Heart right ventricle (tissue), 16 donors: ENCODE results near the gene CEP72. TPM values are rescaled to one million over a fixed set of nuclear protein-coding genes. Genes with fewer than 3 reads are reported as not detected.

Source experiments
- ATAC-seq, 8 donors: fragments of 200-7000 bp; cut with Tn5 transposase; one replicate each; pipeline ENCODE4 v1.9.1; 2020; ENCODE audit warnings: mild to moderate bottlenecking in 8 of 8, moderate library complexity in 8 of 8, moderate number of reproducible peaks in 1 of 8
- DNase-seq, 2 donors: peaks; one replicate each; pipeline ENCODE4 v3.0.0-alpha.2; 2020
- H3K27ac ChIP-seq, 10 donors: fragments of 200-600 bp; sonication (generic) in 2 of 10; one replicate each; pipeline versions ENCODE4 v1.5.0 to v1.8.0; 2020 to 2022; ENCODE audit warnings: mild to moderate bottlenecking in 3 of 10
- H3K27me3 ChIP-seq, 7 donors: fragments of 200-600 bp; one replicate each; pipeline ENCODE4 v1.8.0; 2021 to 2022; ENCODE audit warnings: mild to moderate bottlenecking in 2 of 7
- H3K36me3 ChIP-seq, 9 donors: fragments of 200-600 bp; sonication (generic) in 1 of 9; one replicate each; pipeline versions ENCODE4 v1.5.0 to v1.8.0; 2020 to 2022; ENCODE audit warnings: mild to moderate bottlenecking in 2 of 9
- H3K4me1 ChIP-seq, 9 donors: fragments of 200-600 bp; sonication (generic) in 1 of 9; one replicate each; pipeline versions ENCODE4 v1.5.0 to v1.8.0; 2020 to 2022; ENCODE audit warnings: mild to moderate bottlenecking in 4 of 9
- H3K4me3 ChIP-seq, 10 donors: fragments of 200-600 bp; sonication (generic) in 2 of 10; one replicate each; pipeline versions ENCODE4 v1.5.0 to v1.8.0; 2020 to 2022; ENCODE audit warnings: mild to moderate bottlenecking in 7 of 10, moderate library complexity in 2 of 10
- H3K9me3 ChIP-seq, 11 donors: fragments of 200-600 bp in 10 of 11; sonication (generic) in 2 of 11; one replicate each; pipeline versions ENCODE4 v1.5.0 to v1.8.0; 2013 to 2022; ENCODE audit warnings: mild to moderate bottlenecking in 2 of 11, control low read depth in 1 of 11, moderate library complexity in 1 of 11
- WGBS, 2 donors: extraction: QIAGEN DNeasy Blood & Tissue Kit; methylation state at CpG; one replicate each; pipeline ENCODE4 v1.1.7; 2013; ENCODE audit warnings: inconsistent platforms in 1 of 2; 5-methylcytosine and 5-hydroxymethylcytosine counted together
- intact Hi-C, 10 donors: fragments of 100-400 bp; cut with DNase I; formaldehyde crosslinking; loops; one replicate each; pipeline versions ENCODE4 v1.11.1 to v1.14.2; 2022
- polyA plus RNA-seq, 2 donors: library from polyadenylated mRNA; stranded (reverse); fragments of 200-250 nt; gene quantifications; one replicate each; pipeline ENCODE4 v1.2.3, GENCODE V29; 2013
- total RNA-seq, 10 donors: library from RNA; stranded (reverse); fragmentation: NEBNext Ultra II Directional in 3 of 10; extraction: Animal tissue kit (Norgen Biotek cat#: 25700) in 3 of 10; gene quantifications; one replicate each; pipeline versions ENCODE4 v1.2.1 to v1.2.4, GENCODE V29; 2021 to 2023
- TF ChIP-seq, protein P1 (sequence below), 9 donors: fragments of 200-600 bp; sonication (generic) in 2 of 9; IDR thresholded peaks; one replicate each; pipeline versions ENCODE4 v1.5.0 to v1.8.0; 2021 to 2022; ENCODE audit warnings: antibody characterized with exemption in 9 of 9, mild to moderate bottlenecking in 5 of 9, moderate library complexity in 1 of 9
- donor health status: Arrhythmogenic right ventricular cardiomyopathy.
- donor health status: ischemic (EF 13 %, LVEDD 7.1; RV severe dilation, severe dysfunction).
- donor health status: healthy with polysubstance abuse.
- donor health status: DM: no; HTN: yes; CAD: no.
- donor health status: DM: no; HTN: no; CAD: no.
- donor health status: ischemic (EF 25% LVEDD 6.9; RV normal size, moderate dysfunction).
- donor health status: ischemic (EF 25% LVEDD 5.7; RV mildly dilated, moderate dysfunction).
- donor health status: healthy.
- donor health status: DM: yes; HTN: yes; CAD: no.
- donor health status: Ischemic cardiomyopathy.
- donor health status: ischemic (EF 35%, LVEDD 5.7; RV mildly dilated, moderate dysfunction).
- donor health status: nonischemic (EF 11% LVEDD 7.7; RV severe dilation, severe dysfunction).
- donor health status: DM: yes; HTN: yes; CAD: no.
- donor health status: PGD.
- donor health status: ischemic (EF 29% LVEDD 5.4; RV normal size, mild dysfunction).
- donor health status: nonischemic (EF 23%, LVEDD 6.1; RV moderate dilation, normal function).

Gene CEP72
- total and polyA plus RNA-seq, 12 donors, result 0.66 to 2.4 (median 1.4) TPM

DNA sequence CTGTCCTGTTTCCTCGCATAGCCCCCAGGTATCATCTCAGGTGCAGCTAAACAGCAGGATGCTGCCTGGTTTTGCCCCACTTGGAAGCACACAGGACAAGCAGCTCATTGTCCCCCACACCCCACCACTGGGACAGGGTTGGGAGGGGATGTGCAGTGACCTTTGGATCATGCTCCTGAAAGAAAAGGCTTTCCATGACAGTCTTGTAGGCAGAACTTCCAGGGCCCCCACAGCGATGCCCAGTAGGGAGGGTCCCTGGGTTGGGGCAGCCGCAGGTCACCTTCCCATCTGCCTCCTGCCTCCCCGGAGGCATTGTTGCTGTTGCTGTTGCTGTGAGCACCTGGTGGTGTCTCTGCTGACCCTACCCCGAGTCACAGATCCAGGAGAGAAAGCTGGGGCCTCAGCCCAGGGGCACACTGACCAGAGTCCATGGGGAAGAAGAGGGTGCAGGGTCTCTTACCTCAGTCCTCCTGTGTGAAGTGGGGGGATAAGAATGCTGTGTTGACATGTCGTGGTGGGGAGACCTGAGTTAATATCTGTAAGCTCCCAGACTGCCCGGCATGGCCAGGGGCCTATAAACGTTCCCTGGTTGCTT is 8.5 kb downstream of the CEP72 start:
- TF ChIP-seq, protein P1, sequence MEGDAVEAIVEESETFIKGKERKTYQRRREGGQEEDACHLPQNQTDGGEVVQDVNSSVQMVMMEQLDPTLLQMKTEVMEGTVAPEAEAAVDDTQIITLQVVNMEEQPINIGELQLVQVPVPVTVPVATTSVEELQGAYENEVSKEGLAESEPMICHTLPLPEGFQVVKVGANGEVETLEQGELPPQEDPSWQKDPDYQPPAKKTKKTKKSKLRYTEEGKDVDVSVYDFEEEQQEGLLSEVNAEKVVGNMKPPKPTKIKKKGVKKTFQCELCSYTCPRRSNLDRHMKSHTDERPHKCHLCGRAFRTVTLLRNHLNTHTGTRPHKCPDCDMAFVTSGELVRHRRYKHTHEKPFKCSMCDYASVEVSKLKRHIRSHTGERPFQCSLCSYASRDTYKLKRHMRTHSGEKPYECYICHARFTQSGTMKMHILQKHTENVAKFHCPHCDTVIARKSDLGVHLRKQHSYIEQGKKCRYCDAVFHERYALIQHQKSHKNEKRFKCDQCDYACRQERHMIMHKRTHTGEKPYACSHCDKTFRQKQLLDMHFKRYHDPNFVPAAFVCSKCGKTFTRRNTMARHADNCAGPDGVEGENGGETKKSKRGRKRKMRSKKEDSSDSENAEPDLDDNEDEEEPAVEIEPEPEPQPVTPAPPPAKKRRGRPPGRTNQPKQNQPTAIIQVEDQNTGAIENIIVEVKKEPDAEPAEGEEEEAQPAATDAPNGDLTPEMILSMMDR (IDR thresholded peaks at IDR 0.05), result no peak
- DNase-seq (no peak), ATAC-seq (no peak)
- Histone ChIP-seq H3K4me1 (no peaks in the 10 kb centered on the region), H3K36me3 (peaks cover 0 to 46% (median 6%) of the 10 kb centered on the region in 9 donors), H3K4me3 (no peak overlapping the region), H3K27ac (no peak overlapping the region), H3K27me3 (no peaks in the 10 kb centered on the region), H3K9me3 (peaks cover 0 to 1% (median 0%) of the 10 kb centered on the region in 11 donors)
- intact Hi-C loops, result no loop called here
- WGBS, 2 donors, result 97% methylated on average over 8 of the region's 8 CpGs

DNA sequence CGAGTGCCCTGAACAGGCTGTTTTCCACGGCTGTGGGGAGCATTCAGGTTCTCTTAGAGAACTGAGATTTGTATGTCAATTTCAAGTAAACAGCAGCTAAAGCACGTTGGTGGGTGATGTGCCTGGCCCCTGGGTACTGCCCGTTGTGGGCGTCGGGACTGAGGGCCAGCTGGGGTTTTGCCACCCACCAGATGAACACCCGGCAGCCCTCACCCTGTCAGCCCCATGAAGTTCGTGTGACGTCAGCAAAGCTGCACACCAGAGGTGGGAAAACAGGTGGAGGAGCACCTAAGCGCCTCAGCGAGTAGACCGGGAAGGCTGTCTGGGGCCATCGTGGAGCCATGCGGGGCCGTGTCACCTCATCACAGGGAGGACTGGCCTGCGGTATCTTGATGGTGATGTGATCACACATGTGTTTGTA is 9.2 kb downstream of the CEP72 start:
- ATAC-seq, result no peak

DNA sequence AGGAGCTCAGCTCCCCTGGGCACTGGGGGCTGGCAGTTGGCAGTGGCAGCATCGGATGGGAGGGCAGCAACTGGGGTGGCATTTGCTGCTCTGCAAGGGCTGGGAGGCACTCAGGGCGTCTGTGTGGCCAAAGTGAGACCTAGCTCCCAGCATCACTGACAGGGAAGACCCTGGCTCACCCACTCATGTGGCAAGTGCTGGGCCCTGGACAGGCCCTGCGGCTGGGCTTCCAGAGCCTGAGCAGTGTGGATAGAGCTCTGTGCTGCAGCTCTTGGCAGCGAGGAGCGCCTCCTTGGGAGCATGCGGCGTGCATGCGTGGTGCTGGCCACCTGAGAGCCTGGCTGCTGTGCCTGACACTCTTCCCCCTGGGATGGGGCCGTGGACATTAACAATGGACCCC is 10.2 kb downstream of the CEP72 start:
- H3K4me3 ChIP-seq, result no peak overlapping the region
- peaks cover 0 to 56% (median 6%) of the 10 kb centered on the region in 9 donors for H3K36me3 ChIP-seq
- ATAC-seq, result no peak
- H3K4me1 ChIP-seq, result no peaks in the 10 kb centered on the region
- no peak overlapping the region for H3K27ac ChIP-seq
- TF ChIP-seq, protein P1 (IDR thresholded peaks at IDR 0.05), result no peak
- intact Hi-C loops, result no loop called here
- H3K27me3 ChIP-seq, result no peaks in the 10 kb centered on the region
- DNase-seq, result no peak
- 96 to 98% methylated on average over 9 of the region's 9 CpGs for WGBS, 2 donors
- H3K9me3 ChIP-seq, result no peaks in the 10 kb centered on the region

More for the DNA sequence above, 9.2 kb downstream of the CEP72 start:
- H3K27ac ChIP-seq, result no peak overlapping the region
- H3K27me3 ChIP-seq, result no peaks in the 10 kb centered on the region
- TF ChIP-seq, protein P1 (IDR thresholded peaks at IDR 0.05), result no peak
- H3K4me1 ChIP-seq, result no peaks in the 10 kb centered on the region
- H3K36me3 ChIP-seq, result peaks cover 0 to 51% (median 6%) of the 10 kb centered on the region in 9 donors
- DNase-seq, result no peak
- 96 to 97% methylated on average over 16 of the region's 16 CpGs for WGBS, 2 donors
- H3K4me3 ChIP-seq, result no peak overlapping the region
- H3K9me3 ChIP-seq, result no peaks in the 10 kb centered on the region
- intact Hi-C loops, result no loop called here

DNA sequence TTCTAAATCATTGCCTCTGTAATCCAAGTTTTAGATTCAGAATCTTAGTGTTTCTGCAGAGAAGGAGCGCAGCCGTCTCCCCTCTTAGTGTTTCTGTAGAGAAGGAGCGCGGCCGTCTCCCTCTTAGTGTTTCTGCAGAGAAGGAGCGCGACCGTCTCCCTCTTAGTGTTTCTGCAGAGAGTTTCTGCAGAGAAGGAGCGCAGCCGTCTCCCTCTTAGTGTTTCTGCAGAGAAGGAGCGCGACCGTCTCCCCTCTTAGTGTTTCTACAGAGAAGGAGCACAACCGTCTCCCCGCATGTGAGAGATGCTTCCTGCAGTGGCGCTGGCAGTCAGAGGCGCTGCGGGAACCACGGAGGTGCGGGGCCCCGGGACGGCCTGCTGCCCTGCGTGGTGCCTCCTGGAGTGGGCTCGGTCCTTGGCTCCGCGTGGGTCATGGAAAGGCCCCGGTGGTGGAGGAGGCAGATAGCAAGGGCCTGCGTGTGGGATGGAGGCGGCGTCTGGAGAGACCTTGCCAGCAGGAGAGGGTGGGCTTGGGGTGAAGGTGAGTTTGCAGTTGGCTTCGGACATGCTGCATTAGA is 10.9 kb downstream of the CEP72 start:
- no peaks in the 10 kb centered on the region for H3K27me3 ChIP-seq
- no peak overlapping the region for H3K27ac ChIP-seq
- no peaks in the 10 kb centered on the region for H3K9me3 ChIP-seq
- intact Hi-C loops, result no loop called here
- ATAC-seq (no peak), DNase-seq (no peak)
- no peaks in the 10 kb centered on the region for H3K4me1 ChIP-seq
- TF ChIP-seq, protein P1 (IDR thresholded peaks at IDR 0.05), result no peak
- no peak overlapping the region for H3K4me3 ChIP-seq
- WGBS, 2 donors, result 93 to 95% methylated on average over 31 of the region's 31 CpGs
- H3K36me3 ChIP-seq, result peaks cover 0 to 62% (median 6%) of the 10 kb centered on the region in 9 donors
